GM19025 (cell line): ENCODE results near the gene AKAIN1.
A peak's percentile ranks its signal among the peaks of the same experiment; 100 is the strongest.

Experiments
- ATAC-seq: cut with Tn5 transposase; IDR thresholded peaks from one replicate; pipeline ENCODE4 v1.9.1; 2021; ENCODE audit warnings: mild to moderate bottlenecking, low read depth, moderate library complexity; ENCODE audit not compliant: unreplicated experiment

The AKAIN1 gene, protein sequence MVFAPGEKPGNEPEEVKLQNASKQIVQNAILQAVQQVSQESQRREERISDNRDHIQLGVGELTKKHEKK

DNA sequence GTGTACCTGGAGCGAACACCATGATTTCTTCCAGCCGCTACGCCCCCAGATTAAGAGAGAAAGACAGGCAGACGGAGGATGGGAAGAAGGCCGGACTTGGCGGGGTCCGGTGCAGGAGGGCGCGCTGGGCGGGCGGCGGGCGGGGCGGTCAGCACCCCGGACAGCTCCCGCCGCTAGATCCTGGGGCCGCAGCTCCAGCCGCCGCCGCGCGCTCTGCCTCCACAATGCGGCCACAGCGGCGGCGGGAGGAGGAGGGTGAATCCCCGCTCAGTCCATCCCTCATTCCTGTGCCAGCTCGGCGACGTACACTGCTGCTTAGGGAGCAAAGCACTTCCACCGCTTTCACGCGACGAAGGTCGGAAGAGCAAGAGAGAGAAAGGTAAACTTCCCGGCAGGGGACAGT, at the start of gene AKAIN1:
AKAIN1 (minus strand) TSS at position 226 of the 403 bp plus-strand sequence; CDS start at position 22, 204 bp downstream.
- ATAC-seq: no peak

DNA sequence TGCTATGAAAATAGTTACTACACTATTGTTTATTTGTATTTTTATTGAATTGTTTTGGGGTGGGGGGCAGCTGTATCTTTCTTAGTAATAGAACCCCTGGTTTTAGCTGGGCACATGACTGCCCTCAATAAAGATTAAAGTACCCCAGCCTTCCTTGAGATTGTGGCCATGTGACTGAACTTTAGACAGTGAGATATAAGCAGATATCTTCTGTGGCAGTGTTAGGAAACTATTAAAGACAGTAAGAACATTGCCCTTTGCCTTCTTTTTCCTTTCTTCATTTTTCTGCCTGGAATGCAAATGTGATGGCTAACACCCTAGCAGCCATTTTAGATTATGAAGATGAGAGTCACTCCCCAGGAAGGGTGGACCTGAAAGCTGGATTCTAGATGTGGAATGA, 47.9 kb upstream of the AKAIN1 start:
- ATAC-seq: no peak

DNA sequence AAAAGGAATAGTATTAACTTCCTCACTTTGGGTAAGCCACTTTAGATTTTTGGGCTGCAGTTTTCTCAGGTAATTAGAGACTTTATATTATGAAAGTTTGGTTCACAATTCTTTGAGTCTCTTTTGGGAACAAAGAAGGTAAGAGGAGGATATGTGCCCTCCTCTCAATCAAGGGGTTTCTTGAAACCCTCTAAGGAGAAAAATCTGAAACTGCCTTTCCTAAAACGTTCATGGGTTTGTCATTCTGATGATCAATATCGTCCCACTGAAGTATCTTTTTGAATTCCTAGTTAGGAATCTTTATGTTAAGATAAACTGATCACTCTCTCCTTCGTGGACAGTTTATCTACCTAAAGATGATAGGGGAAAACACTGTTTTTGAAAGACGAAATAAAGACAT, 42.4 kb upstream of the AKAIN1 start:
- ATAC-seq: no peak

- ATAC-seq: peak; percentile 24
These were observed 41.4 kb upstream of the AKAIN1 start for GRCh38 chr18:5238371-5238976.

DNA sequence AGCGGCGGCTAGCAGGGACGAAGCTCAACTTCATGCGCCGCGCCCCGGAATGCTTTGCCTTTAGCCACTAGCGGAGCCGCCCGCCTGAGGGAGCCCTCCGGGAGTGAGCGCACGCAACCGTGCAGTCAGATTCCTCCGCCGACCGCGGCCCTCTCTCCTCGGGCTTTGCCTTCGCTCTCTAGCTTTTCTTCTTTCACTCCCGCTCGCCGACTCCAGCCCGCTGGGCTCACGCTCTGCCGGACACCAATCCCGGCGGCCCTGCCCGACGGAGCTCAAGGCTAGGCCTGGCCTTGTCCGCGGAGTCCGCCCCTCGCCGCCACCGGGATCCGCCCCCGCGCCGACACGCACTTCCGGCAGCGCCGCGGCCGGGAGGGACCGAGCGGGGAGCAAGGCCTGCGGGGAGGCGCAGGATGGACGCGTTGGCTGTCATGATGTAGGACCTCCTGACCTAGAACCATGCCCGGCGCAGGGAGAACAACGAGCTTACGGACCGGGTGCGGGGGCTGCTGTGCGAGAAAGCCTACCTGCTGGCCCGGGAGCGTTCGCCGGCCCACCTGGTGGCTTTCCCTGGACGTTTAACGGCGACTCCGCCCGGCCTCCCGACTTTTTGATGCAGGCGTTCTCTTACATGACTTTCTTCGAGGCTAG, 40.8 kb upstream of the AKAIN1 start:
- peak; percentile 92 for ATAC-seq

- peak; percentile 25 for ATAC-seq
These were observed 40.1 kb upstream of the AKAIN1 start for GRCh38 chr18:5237083-5237722.

DNA sequence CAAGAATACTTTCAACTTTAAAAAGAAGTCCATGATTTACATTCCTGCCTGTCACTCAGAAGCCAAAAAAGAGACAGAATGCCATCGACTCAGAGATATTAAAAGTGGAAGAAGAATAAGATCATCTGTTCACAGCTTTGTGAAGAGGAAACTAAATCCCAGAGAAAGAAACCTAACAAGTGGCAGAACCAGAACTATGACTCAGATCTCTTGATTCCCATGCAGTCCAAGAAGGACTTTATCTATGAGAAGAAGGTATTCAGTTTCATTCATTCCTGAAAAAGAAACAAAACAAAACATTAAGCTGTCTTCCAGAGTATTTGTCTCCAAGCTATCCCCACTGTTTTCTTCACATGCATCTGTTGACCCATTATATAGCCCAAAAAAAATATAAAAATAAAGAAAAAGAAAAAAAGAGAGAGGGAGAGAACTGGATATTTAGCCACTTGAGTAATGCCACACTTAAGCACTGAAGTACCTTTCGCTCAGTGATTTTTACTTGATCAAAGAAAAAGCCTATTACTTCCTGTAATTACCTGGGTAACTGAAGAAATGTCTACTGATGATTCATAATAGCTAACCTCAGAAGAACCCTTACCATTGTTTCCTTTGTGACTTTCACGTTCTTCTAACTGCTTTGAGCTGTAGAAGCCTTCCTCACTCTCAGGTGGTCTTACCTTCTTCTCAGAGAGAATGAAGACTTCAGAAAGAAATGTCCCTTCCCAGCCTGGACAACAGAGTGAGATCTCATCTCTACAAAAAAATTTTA, 17.7 kb upstream of the AKAIN1 start:
- no peak for ATAC-seq

DNA sequence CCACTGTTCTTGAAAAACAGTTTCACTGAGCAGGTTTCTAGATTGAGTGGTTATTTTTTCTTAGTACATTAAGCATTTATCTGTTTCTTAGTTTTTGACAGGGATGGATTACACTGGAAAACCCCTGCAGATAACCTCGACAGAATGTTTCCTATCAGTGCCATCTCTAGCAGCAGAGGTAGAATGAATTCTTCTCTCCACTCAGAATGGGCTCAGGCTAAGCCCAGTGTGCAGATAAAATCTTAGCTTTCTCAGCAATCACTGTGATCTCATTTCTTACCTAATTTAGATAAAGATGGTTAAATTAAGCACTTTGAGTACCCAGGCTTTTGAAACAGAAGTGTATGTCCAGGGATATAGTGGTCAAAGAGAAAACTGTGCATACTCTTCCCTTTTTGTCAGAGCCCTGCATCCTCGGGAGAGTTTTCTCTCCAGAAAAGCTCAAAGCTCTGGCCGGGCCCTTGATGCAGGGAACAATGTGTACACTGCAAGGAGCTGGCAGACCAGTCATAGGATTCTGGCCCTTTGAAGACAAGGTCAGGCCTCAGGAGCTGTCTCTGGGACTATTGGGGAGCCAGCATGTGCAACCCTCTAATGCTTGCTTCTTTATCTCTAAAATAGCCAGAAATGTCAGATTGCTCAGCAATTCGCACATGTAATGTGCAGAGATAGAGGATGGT, 10.6 kb upstream of the AKAIN1 start:
- no peak for ATAC-seq

GRCh38 chr18:5198311-5198710, 1.3 kb upstream of the AKAIN1 start:
- no peak for ATAC-seq

- ATAC-seq: no peak
These were observed 404 bp upstream of the AKAIN1 start for GRCh38 chr18:5197461-5197860.

DNA sequence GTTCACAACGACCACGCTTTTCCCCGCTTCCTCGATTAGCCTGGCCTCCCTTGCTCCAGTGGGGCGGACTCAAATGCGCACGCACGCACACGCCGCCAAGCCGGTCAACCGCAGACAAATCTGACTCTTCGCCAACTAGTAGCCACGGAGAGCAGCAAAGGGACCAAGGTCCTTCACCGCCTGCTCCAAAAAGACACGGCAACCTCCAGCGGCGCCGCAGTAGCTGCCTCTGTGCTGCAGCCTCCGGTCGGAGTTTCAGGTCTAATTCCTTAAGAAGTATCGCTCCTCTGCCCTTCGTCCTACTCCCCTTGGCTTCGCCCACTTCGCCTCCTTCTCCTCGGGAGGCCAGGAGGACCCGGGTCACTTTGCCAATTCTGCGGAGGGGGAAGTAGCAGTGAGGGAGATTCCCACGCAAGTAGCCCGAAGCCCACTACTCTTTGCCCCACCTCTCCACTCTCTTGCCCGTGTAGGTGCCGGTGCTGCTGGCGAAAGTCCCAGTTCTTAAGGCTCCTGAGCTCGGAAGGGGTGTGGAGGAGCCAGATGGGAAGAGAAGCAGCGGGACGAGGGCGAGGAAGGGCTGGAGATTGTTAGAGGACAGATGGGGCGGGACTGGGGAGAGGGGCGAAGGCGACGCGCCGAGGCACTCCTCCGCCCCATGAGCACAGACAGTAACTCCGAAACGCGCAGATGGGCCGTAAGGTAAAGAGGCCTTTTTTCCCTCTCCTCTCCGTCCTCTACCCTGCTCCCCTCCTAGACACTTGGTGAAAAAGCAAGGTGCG, 615 bp downstream of the AKAIN1 start:
- ATAC-seq: no peak

DNA sequence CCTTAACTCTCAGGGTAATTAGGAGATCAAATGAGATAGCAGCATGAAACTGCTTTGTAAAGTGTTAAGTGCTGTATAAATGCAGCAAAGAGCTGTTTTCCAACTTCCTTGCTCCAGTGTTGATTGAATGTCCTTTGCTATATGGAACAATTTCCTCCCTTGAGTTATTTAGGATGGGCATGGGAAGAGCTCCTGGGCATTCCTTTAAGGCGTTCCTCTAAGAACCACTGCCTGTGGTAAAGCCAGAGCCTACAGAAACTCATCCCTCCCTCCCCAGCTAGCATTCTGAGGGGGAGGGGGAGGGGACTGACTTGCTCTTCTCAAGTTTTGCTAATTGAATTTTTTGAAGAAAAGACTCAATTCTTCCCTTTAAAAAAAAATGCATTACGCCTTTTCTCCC, 1.4 kb downstream of the AKAIN1 start:
- no peak for ATAC-seq

DNA sequence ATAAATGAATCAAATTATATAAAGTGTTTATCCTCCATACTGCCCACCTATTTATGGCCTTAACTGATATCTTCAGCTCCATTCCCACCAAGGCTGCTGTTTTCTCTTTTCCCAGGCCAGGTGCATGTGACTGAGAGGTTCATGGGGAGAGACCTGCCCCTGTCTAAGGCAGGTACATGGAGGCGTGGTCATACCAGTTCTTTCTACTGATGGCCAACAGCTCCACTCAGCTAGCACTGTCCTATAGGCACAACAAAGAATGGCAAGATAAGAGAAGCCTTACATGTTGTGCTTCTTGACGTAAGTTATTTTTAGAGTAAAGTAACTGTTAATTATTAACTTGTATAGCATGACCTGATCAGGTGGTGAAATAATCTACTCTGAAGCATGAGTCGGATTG, 16.8 kb downstream of the AKAIN1 start:
- no peak for ATAC-seq

- no peak for ATAC-seq
These were observed 18.5 kb downstream of the AKAIN1 start for GRCh38 chr18:5178519-5178918.

- ATAC-seq: no peak
These were observed 21.7 kb downstream of the AKAIN1 start for GRCh38 chr18:5175378-5175777.

DNA sequence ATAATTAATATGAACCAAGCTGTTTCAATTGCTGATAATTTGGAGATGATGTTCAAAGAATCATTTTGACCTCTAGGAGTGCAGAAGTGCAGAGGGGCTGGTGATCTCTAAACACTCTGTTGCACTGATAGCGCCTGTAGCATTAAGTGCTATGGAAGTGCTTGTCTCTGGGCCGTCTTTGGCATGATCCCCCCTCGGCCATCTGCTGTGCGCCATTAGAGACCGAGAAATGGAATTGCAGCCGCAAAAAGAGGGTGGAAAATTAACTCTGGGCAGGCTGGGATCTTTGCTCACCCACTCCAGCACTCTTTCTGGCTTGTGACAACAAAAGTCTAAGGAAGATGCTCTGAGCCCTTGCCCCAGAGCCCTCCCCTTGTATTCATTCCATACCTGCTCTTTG, 23.4 kb downstream of the AKAIN1 start:
- no peak for ATAC-seq

GRCh38 chr18:5173236-5173635, 23.8 kb downstream of the AKAIN1 start:
- ATAC-seq: no peak

DNA sequence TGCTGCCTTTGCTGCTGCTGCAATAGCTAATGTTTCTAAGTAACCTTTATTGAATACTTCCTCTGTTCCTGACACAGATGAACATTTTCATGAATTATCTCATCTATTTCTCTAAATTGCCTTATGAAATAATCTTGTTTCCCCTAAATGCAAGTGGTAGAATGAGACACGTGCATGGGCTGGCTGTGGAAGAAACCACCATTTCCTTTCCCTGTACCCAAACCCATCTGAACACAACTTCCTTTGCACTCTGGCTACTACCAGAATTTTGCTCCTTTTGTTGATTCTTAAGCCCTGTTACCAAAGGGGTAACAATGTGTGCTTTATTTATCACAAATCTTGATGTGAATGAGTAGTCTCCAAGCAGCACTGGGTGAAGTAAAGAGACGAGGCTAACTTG, 29.2 kb downstream of the AKAIN1 start:
- ATAC-seq: no peak

DNA sequence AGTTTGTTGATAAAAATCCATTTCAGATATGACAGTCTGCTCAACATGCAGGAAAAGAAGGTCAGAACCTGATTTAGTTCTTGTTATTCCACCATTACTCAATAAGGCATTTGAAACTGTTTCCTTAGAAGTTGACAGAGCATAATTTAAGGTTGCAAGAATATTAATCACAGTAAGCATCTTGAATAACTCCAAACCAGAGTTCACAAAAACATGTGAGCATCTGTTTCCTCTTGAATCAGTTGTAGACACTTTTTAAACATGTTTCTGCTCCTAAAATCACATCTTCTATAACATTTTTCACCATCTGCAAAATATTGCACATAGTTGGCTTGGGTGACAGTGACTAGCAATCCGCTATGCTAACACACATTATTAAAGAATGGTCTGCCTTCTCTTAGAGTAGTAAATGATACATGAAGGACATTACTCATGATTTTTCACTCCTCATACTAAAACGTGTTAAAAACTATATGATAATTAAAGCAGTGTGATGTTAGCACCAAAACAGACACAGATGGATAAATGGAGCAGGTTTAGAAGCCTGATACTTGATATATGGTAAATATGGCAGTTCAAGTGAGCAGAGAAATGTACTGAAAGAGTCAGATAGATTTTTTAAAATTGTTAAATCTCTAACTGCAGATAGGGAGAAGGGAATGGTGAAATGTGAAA, 30.3 kb downstream of the AKAIN1 start:
- no peak for ATAC-seq
